Measurements from ENCODE around the gene FMO2.
"Not testable (repeated sequence)": the region's sequence is repeated elsewhere in the genome, so short reads cannot be mapped to it uniquely, and the experiment has no call there.

The FMO2 gene

DNA sequence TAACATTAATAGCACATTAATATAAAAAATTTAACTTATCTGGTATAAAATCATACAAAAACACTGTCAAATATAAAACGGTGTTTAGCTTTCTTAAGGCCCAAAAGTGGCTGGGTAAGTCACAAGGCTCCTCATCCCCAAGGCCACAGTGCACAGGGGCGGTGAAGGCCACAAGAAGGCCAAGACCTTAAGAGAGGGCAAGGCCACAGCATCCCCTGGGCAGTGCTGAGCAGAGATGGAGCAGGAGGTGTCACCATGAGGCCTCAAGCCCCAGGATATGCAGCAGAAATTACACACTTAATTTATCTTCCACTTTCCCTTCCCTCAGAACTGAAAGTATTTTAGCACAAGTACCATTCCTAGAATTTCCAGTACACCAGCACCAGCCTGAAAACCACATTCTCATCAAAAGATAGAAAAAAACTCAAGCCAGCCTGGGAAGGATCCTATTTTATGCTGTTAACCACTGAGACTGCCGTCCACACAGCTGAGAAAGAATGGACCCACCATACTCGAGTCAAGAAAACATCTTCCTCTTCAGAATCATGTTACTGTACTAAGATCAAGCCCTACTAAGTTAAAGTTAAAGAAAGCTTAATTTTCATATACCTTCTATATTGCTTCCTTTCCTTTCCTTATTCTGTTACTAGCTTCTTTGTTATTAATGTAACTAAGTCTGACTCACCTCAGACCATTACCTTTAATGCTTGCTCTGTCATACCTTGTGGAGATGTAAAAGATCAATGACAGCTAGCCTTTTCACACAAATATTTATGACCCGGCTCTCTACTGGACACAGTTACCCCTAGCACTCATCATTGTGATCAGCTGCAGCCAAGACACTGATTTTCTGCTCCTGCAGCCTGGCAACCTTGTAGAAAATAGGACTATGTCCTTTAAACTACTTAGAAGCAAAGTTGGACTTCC, 36.8 kb downstream of the FMO2 start:
- Mint-ChIP-seq H3K36me3 (ENCODE audit: low read depth) (no peaks in the 10 kb centered on the region), H3K4me1 (ENCODE audit: low read depth) (no peaks in the 10 kb centered on the region), H3K9me3 (no peaks in the 10 kb centered on the region), H3K27ac (no peak overlapping the region), H3K4me3 (no peak overlapping the region), H3K27me3 (peaks cover 6% of the 10 kb centered on the region)

- Mint-ChIP-seq H3K27ac (no peak overlapping the region), H3K36me3 (ENCODE audit: low read depth) (no peaks in the 10 kb centered on the region), H3K4me1 (ENCODE audit: low read depth) (no peaks in the 10 kb centered on the region), H3K4me3 (no peak overlapping the region), H3K27me3 (peaks cover 3% of the 10 kb centered on the region), H3K9me3 (no peaks in the 10 kb centered on the region)
Observed at GRCh38 chr1:171222936-171223335, 37.8 kb downstream of the FMO2 start.

DNA sequence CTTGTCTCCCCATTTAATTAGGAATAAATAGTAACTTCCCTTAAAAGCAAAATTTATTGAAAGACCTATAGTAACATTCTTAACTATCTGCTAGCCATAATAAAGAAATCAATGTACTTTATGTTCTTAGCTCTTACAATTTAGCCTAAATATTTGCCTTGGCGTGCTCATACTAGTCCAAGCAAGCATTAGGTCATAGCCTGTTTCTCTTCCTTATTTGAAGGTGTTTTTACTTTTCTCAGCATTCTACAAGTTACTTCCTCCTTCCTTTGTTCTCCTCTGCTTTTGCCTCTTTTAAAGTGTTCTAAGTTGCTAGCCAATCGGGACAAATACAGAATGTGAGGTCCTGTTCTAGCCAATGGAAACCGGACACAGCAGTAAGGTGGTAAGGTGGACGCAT, 39.2 kb downstream of the FMO2 start:
- not testable (repeated sequence) for H3K4me3 Mint-ChIP-seq; H3K27me3 Mint-ChIP-seq; H3K27ac Mint-ChIP-seq; H3K4me1 Mint-ChIP-seq (ENCODE audit: low read depth); H3K36me3 Mint-ChIP-seq (ENCODE audit: low read depth); H3K9me3 Mint-ChIP-seq

DNA sequence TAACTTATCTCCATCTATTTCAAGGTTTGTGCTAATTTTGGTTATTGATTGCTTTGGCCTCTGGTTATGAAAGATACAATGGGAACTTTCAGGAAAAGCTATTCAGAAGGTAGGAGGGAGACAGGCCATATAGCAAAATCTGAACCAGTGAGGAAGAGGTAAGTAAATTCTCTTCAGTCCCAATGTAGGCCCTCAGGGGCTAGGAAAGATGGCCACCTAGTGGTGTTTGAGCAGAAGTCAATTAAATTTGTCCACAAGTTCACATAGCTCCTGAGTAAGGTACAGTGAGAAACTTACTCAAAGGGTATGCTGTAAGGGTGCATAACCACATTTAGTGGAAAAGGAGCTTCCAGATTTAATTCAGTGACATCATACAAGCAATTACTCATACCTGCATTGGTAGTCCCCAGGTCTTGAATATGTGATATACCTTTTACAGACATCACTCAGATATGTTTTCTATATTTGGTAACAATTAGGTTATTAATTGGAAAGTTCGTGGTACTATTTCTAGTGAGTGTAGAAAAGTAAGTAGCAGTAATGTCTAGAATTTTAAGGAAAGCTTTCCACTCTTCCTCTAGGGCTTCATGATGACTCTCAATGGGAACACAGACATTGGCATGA, 41.8 kb downstream of the FMO2 start:
- Mint-ChIP-seq H3K4me1 (ENCODE audit: low read depth) (no peaks in the 10 kb centered on the region), H3K27ac (no peak overlapping the region), H3K36me3 (ENCODE audit: low read depth) (no peaks in the 10 kb centered on the region), H3K4me3 (no peak overlapping the region), H3K27me3 (peaks cover 4% of the 10 kb centered on the region), H3K9me3 (no peaks in the 10 kb centered on the region)

- H3K36me3 Mint-ChIP-seq (ENCODE audit: low read depth), result no peaks in the 10 kb centered on the region
- no peak overlapping the region for H3K27ac Mint-ChIP-seq
- H3K4me3 Mint-ChIP-seq, result no peak overlapping the region
- H3K4me1 Mint-ChIP-seq (ENCODE audit: low read depth), result no peaks in the 10 kb centered on the region
- peaks cover 13% of the 10 kb centered on the region for H3K27me3 Mint-ChIP-seq
- no peaks in the 10 kb centered on the region for H3K9me3 Mint-ChIP-seq
Observed at GRCh38 chr1:171231326-171231725, 46.2 kb downstream of the FMO2 start.

DNA sequence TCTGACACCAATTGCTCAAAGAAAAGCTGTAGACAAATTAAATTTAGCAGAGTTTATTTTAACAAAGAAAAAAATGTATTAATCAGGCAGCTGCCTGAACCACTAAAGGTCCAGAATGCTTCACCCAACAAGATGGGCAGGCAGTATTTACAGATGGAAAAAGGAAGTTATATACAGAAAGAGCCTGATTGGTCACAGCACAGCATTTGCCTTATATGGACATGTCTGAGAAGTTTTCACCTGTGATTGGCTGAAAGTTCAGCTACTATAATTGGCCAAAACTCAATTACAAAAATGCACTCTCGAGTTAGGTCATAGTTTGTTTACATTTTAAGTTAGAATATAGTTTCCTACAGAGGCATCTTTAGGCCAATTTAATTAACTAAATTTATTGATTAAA, 48.1 kb downstream of the FMO2 start:
- no peaks in the 10 kb centered on the region for H3K9me3 Mint-ChIP-seq
- no peak overlapping the region for H3K4me3 Mint-ChIP-seq
- no peaks in the 10 kb centered on the region for H3K36me3 Mint-ChIP-seq (ENCODE audit: low read depth)
- no peak overlapping the region for H3K27ac Mint-ChIP-seq
- peaks cover 17% of the 10 kb centered on the region for H3K27me3 Mint-ChIP-seq
- H3K4me1 Mint-ChIP-seq (ENCODE audit: low read depth), result no peaks in the 10 kb centered on the region

GRCh38 chr1:171236231-171236630, 51.1 kb downstream of the FMO2 start:
- H3K4me1 Mint-ChIP-seq (ENCODE audit: low read depth); H3K27ac Mint-ChIP-seq; H3K9me3 Mint-ChIP-seq; H3K36me3 Mint-ChIP-seq (ENCODE audit: low read depth); H3K4me3 Mint-ChIP-seq: not testable (repeated sequence)
- H3K27me3 Mint-ChIP-seq, result peaks cover 27% of the 10 kb centered on the region

DNA sequence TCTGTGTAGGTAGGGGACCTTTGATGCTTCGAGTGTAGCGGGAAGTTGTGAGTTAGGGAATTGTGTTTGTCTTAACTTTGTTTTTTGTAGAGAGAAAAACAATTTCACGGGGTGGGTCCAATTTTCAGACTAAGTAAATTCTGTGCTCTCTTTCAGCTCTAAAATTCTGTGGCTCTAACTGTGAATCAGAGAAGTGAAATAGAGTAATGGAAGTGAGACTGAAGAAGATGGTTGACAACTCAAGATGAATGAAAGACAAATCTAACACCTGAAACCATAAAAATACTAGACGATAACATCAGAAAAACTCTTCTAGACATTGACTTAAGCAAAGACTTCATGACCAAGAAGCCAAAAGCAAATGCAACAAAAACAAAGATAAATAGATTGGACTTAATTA, 58.8 kb downstream of the FMO2 start:
- Mint-ChIP-seq H3K4me1 (ENCODE audit: low read depth) (no peaks in the 10 kb centered on the region), H3K27me3 (peaks cover 27% of the 10 kb centered on the region), H3K4me3 (no peak overlapping the region), H3K9me3 (no peaks in the 10 kb centered on the region), H3K27ac (no peak overlapping the region), H3K36me3 (ENCODE audit: low read depth) (no peaks in the 10 kb centered on the region)

DNA sequence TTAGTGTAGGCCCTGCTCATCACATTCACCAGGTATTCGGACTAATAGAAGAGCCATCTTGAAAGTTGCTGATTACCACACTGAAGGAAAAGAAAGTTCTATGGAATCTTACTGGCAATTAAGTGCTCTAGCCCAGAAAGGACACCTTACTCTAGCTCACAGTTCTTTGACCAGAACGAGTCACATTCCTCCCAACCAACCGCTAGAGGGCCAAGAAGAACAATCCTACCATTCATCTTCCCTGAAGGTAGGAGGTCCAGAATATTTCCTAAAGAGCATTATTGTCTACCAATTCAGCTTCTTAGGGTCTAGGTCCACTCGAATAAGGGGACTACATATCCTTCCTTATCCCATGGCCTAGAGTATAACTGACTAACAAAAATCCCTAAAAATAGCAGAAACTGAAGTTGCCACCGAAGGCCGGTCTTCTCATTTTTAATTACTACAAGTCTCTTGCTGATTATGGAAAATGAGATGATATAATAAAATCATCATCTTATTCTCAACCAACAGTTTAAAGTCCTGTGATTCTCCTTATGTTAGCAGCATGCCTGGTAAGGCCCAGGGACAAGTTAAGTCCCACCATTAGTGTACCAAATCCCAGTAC, 60.5 kb downstream of the FMO2 start:
- no peaks in the 10 kb centered on the region for H3K9me3 Mint-ChIP-seq
- no peak overlapping the region for H3K27ac Mint-ChIP-seq
- peaks cover 33% of the 10 kb centered on the region for H3K27me3 Mint-ChIP-seq
- no peak overlapping the region for H3K4me3 Mint-ChIP-seq
- no peaks in the 10 kb centered on the region for H3K36me3 Mint-ChIP-seq (ENCODE audit: low read depth)
- no peaks in the 10 kb centered on the region for H3K4me1 Mint-ChIP-seq (ENCODE audit: low read depth)

- peaks cover 39% of the 10 kb centered on the region for H3K27me3 Mint-ChIP-seq
Observed at GRCh38 chr1:171247501-171247900, 62.4 kb downstream of the FMO2 start.

DNA sequence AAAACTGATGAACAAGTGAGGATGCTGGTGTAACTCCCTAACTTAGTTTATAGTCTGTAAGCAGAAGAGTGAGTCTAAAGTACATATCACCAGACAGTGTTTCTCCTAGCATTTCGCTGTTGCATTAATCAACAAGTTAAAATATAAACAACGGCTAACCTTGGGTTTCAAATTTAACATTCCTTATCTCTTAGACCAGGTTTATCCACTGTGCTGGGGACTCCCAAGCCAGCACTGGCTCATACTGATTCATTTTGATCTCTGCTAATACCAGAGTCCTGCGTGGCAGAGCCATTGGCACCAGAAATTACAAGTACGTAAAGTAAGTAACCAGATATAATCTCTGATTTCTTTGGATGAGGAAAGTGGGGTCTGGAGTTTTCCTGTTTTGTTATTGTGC, 63.2 kb downstream of the FMO2 start, which contains the start of gene FMO1:
FMO1 (plus strand) TSS at position 193 of the 400 bp plus-strand sequence. CDS start 9,594 bp downstream, outside the sequence.
- H3K9me3 Mint-ChIP-seq, result no peaks in the 10 kb centered on the region
- H3K27me3 Mint-ChIP-seq, result peaks cover 43% of the 10 kb centered on the region
- no peak within 1 kb of the TSS for H3K4me3 Mint-ChIP-seq
- H3K27ac Mint-ChIP-seq, result no peak within 1 kb of the TSS
- peaks cover 4% of the 10 kb centered on the region for H3K4me1 Mint-ChIP-seq (ENCODE audit: low read depth)
- no peaks in the 10 kb centered on the region for H3K36me3 Mint-ChIP-seq (ENCODE audit: low read depth)

More at GRCh38 chr1:171247501-171247900, 62.4 kb downstream of the FMO2 start:
- peaks cover 3% of the 10 kb centered on the region for H3K4me1 Mint-ChIP-seq (ENCODE audit: low read depth)
- no peaks in the 10 kb centered on the region for H3K9me3 Mint-ChIP-seq
- H3K4me3 Mint-ChIP-seq, result no peak overlapping the region
- H3K27ac Mint-ChIP-seq, result no peak overlapping the region
- H3K36me3 Mint-ChIP-seq (ENCODE audit: low read depth), result no peaks in the 10 kb centered on the region

DNA sequence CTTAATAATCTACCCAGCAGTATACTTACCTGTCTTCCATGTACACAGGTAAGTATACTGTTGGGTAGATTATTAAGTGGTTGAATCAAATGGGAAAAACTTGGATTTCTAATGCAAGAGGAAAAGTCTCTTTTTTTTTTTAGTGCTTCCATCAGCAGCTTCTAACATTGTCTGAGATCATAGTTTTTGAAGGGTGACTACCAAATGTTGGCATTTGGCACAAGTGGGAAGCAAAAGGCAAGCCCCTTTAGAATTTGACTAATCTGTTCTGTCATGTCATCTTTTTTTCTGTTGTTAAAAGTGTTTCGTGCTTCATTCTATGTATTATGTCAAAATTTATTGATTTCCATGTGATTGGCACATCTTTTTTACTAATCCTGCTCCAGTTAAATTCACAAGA, 63.7 kb downstream of the FMO2 start:
- H3K36me3 Mint-ChIP-seq (ENCODE audit: low read depth), result no peaks in the 10 kb centered on the region
- H3K4me3 Mint-ChIP-seq, result no peak overlapping the region
- no peak overlapping the region for H3K27ac Mint-ChIP-seq
- no peaks in the 10 kb centered on the region for H3K9me3 Mint-ChIP-seq
- H3K4me1 Mint-ChIP-seq (ENCODE audit: low read depth), result peaks cover 4% of the 10 kb centered on the region
- H3K27me3 Mint-ChIP-seq, result peaks cover 40% of the 10 kb centered on the region

GRCh38 chr1:171250263-171250662, 65.2 kb downstream of the FMO2 start:
- H3K27me3 Mint-ChIP-seq, result peaks cover 44% of the 10 kb centered on the region
- H3K4me3 Mint-ChIP-seq, result no peak overlapping the region
- peaks cover 4% of the 10 kb centered on the region for H3K4me1 Mint-ChIP-seq (ENCODE audit: low read depth)

GRCh38 chr1:171251042-171251951, 66.2 kb downstream of the FMO2 start:
- Mint-ChIP-seq H3K4me1 (ENCODE audit: low read depth) (peaks cover 4% of the 10 kb centered on the region), H3K27ac (no peak overlapping the region), H3K36me3 (ENCODE audit: low read depth) (no peaks in the 10 kb centered on the region), H3K9me3 (no peaks in the 10 kb centered on the region), H3K4me3 (peak overlapping the region; percentile 82), H3K27me3 (peaks cover 47% of the 10 kb centered on the region)

More at GRCh38 chr1:171250263-171250662, 65.2 kb downstream of the FMO2 start:
- Mint-ChIP-seq H3K27ac (no peak overlapping the region), H3K36me3 (ENCODE audit: low read depth) (no peaks in the 10 kb centered on the region), H3K9me3 (no peaks in the 10 kb centered on the region)
